ENCODE measurements around the gene CCL16. TPM values are rescaled to one million over a fixed set of nuclear protein-coding genes. Genes with fewer than 3 reads are reported as not detected.

CCL16 gene
- total and polyA plus RNA-seq, 2 of the 4 experiments (the other 2 are of a cell fraction): not detected

- Histone ChIP-seq H3K4me3 (ENCODE audit: insufficient read depth, low read depth, low read length) (no peak overlapping the region), H3K4ac (ENCODE audit: low read depth, low read length) (no peak overlapping the region), H2BK5ac (ENCODE audit: low read depth, low read length, poor library complexity, severe bottlenecking) (no peak overlapping the region), H3K9ac (ENCODE audit: low read depth, low read length) (no peak overlapping the region), H2AFZ (replicated peaks; ENCODE audit: low read length, poor library complexity) (peak overlapping the region; percentile 72), H3K18ac (ENCODE audit: low read depth, low read length) (no peak overlapping the region), H3K14ac (replicated peaks; ENCODE audit: low read depth, low read length) (no peak overlapping the region), H3K9me3 (ENCODE audit: control insufficient read depth, insufficient read depth, low read length) (no peaks in the 10 kb centered on the region), H4K91ac (ENCODE audit: insufficient read depth, low read depth, low read length) (no peak overlapping the region), H3K4me1 (ENCODE audit: control insufficient read depth, insufficient read depth, low read length) (no peaks in the 10 kb centered on the region), H4K5ac (ENCODE audit: low read depth, low read length) (no peak overlapping the region), H3K9me1 (ENCODE audit: insufficient read depth, low read length) (0 out of 2 replicates have a peak, but pooled peaks cover 3% of the 10 kb centered on the region), H3K4me2 (ENCODE audit: low read depth, low read length) (no peak overlapping the region), H2AK5ac (ENCODE audit: low read depth, low read length) (no peak overlapping the region), H3K23ac (ENCODE audit: low read depth, low read length) (no peak overlapping the region), H4K8ac (ENCODE audit: low read depth in 2 of 2, low read length in 2 of 2) (no peak overlapping the region), H3K36me3 (ENCODE audit: control insufficient read depth, insufficient read depth, low read length) (no peaks in the 10 kb centered on the region), H2AK9ac (replicated peaks; ENCODE audit: low read depth, low read length, poor library complexity) (no peak overlapping the region), H2BK120ac (ENCODE audit: low read depth, low read length) (no peak overlapping the region), H2BK20ac (ENCODE audit: low read depth, low read length) (no peak overlapping the region), H4K20me1 (ENCODE audit: insufficient read depth, low read length) (no peaks in the 10 kb centered on the region), H3K27me3 (ENCODE audit: control insufficient read depth, insufficient read depth, low read length) (peaks cover 3% of the 10 kb centered on the region), H3K79me1 (ENCODE audit: low read depth in 1 of 2, low read length in 2 of 2) (no peaks in the 10 kb centered on the region), H3K27ac (ENCODE audit: insufficient read depth, low read length) (no peak overlapping the region), H3K56ac (ENCODE audit: extremely low read depth, insufficient read depth, low read length) (no peak overlapping the region), H2BK15ac (ENCODE audit: low read depth, low read length) (no peak overlapping the region)
- BruUV-seq (replicated peaks): no TSS peak
- DNase-seq: peak; percentile 27
- WGBS, 2 experiments (ENCODE audit: extremely low coverage in 2 of 2, insufficient read length in 1 of 2): 17% methylated on average over 2 of the region's 6 CpGs; no CpG with 5 or more reads in 1 of the 2 experiments
- ATAC-seq (ENCODE audit: low read depth): no peak
- TF ChIP-seq BHLHE40 (IDR thresholded peaks at IDR 0.05; ENCODE audit: low read depth, low read length): no peak
- no peak for TF ChIP-seq RAD21 (IDR thresholded peaks at IDR 0.05; ENCODE audit: low read length)
- no peak for TF ChIP-seq FOS (IDR thresholded peaks at IDR 0.05; ENCODE audit: low read depth, low read length)
- TF ChIP-seq, protein P1, sequence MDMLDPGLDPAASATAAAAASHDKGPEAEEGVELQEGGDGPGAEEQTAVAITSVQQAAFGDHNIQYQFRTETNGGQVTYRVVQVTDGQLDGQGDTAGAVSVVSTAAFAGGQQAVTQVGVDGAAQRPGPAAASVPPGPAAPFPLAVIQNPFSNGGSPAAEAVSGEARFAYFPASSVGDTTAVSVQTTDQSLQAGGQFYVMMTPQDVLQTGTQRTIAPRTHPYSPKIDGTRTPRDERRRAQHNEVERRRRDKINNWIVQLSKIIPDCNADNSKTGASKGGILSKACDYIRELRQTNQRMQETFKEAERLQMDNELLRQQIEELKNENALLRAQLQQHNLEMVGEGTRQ (IDR thresholded peaks at IDR 0.05; ENCODE audit: low read depth, low read length): no peak
- TF ChIP-seq ELK1 (IDR thresholded peaks at IDR 0.05; ENCODE audit: borderline replicate concordance, low read depth, low read length): no peak
- TF ChIP-seq, protein P2, sequence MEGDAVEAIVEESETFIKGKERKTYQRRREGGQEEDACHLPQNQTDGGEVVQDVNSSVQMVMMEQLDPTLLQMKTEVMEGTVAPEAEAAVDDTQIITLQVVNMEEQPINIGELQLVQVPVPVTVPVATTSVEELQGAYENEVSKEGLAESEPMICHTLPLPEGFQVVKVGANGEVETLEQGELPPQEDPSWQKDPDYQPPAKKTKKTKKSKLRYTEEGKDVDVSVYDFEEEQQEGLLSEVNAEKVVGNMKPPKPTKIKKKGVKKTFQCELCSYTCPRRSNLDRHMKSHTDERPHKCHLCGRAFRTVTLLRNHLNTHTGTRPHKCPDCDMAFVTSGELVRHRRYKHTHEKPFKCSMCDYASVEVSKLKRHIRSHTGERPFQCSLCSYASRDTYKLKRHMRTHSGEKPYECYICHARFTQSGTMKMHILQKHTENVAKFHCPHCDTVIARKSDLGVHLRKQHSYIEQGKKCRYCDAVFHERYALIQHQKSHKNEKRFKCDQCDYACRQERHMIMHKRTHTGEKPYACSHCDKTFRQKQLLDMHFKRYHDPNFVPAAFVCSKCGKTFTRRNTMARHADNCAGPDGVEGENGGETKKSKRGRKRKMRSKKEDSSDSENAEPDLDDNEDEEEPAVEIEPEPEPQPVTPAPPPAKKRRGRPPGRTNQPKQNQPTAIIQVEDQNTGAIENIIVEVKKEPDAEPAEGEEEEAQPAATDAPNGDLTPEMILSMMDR (conservative IDR thresholded peaks at IDR 0.05; ENCODE audit: low read depth, low read length): no peak
- no peak for TF ChIP-seq MAZ (IDR thresholded peaks at IDR 0.05; ENCODE audit: borderline replicate concordance, low read depth, low read length)
- TF ChIP-seq RFX5 (IDR thresholded peaks at IDR 0.05; ENCODE audit: low read depth, low read length): no peak
- TF ChIP-seq NFE2L2 (IDR thresholded peaks at IDR 0.05; ENCODE audit: low read depth, low read length): no peak
- no peak for TF ChIP-seq SMC3 (IDR thresholded peaks at IDR 0.05; ENCODE audit: low read depth, low read length)
- no peak for TF ChIP-seq POLR2A (IDR thresholded peaks at IDR 0.05; ENCODE audit: low read depth, low read length)
- dilution Hi-C loops (cut with HindIII; ENCODE audit: low sequenced_read_pairs, unreplicated experiment) (no loop called here), in situ Hi-C loops (cut with MboI; ENCODE audit: low sequenced_read_pairs) (no loop called here), intact Hi-C loops (cut with micrococcal nuclease) (no loop called here)
- POLR2A ChIA-PET (ENCODE audit: unreplicated experiment): no interaction called here
- CTCF ChIA-PET: interaction anchor here (1.0 kb wide), 1 partner anchor 14 kb away, joined by 3 read pairs; no protein-coding TSS in a partner anchor
Measured at GRCh38 chr17:35931794-35932425, 49.4 kb downstream of the CCL16 start.
